Caco-2 (cell line): ENCODE results near the gene CCDC61. TPM values are rescaled to one million over a fixed set of nuclear protein-coding genes. Genes with fewer than 3 reads are reported as not detected.
A peak's percentile ranks its signal among the peaks of the same experiment; 100 is the strongest.

ENCODE experiments used
- BruUV-seq: library from RNA; stranded (reverse); fragments of 400-500 nt; replicated peaks from 2 replicates; lab custom pipeline; 2021; lab: Mats Ljungman, UMichigan
- CTCF ChIA-PET: fragments of 300-600 bp; sonication (Branson Sonifier 250); formaldehyde crosslinking; loops from one replicate; lab custom pipeline; 2022; ENCODE audit warnings: antibody characterized with exemption; lab: Charles Lee
- POLR2A ChIA-PET: fragments of 300-600 bp; sonication (Branson Sonifier 250); formaldehyde crosslinking; loops from one replicate; lab custom pipeline; 2022; ENCODE audit warnings: antibody characterized with exemption; lab: Charles Lee
- DNase-seq, 2 experiments: peaks; one replicate each; pipeline versions ENCODE4 v3.0.0 to v3.0.0-alpha.2; 2020 to 2022
- H3K27me3 ChIP-seq: replicated peaks from 2 replicates; pipeline ENCODE4 v1.6.0; 2011; ENCODE audit warnings: low read length; ENCODE audit not compliant: control insufficient read depth, insufficient read depth
- H3K36me3 ChIP-seq: 2 replicates; pipeline ENCODE4 v1.5.1; 2011; ENCODE audit warnings: low read length; ENCODE audit not compliant: control insufficient read depth, insufficient read depth
- H3K4me1 ChIP-seq: fragments of 250-450 bp; sonication (Bioruptor Pico); 2 replicates; pipeline ENCODE4 v1.5.1; 2020; ENCODE audit warnings: mild to moderate bottlenecking
- H3K4me3 ChIP-seq: 2 replicates; pipeline ENCODE4 v1.5.1; 2011; ENCODE audit warnings: low read depth, mild to moderate bottlenecking, control low read depth, low read length
- H3K9me3 ChIP-seq: fragments of 250-450 bp; sonication (Bioruptor Pico); 2 replicates; pipeline ENCODE4 v1.5.1; 2020; ENCODE audit warnings: mild to moderate bottlenecking, moderate library complexity
- H3K27ac Mint-ChIP-seq: one replicate; pipeline ENCODE4 v1.8.0; 2022; ENCODE audit warnings: mixed read lengths; ENCODE audit not compliant: unreplicated experiment
- H3K27me3 Mint-ChIP-seq: one replicate; pipeline ENCODE4 v1.8.0; 2022; ENCODE audit warnings: mixed read lengths; ENCODE audit not compliant: insufficient read depth, unreplicated experiment
- H3K36me3 Mint-ChIP-seq: one replicate; pipeline ENCODE4 v1.8.0; 2022; ENCODE audit warnings: mild to moderate bottlenecking, mixed read lengths; ENCODE audit not compliant: insufficient read depth, unreplicated experiment
- H3K4me1 Mint-ChIP-seq: one replicate; pipeline ENCODE4 v1.8.0; 2022; ENCODE audit warnings: low read depth, mixed read lengths; ENCODE audit not compliant: unreplicated experiment
- H3K4me3 Mint-ChIP-seq: one replicate; pipeline ENCODE4 v1.8.0; 2022; ENCODE audit warnings: mild to moderate bottlenecking, moderate library complexity, mixed read lengths; ENCODE audit not compliant: unreplicated experiment
- H3K9me3 Mint-ChIP-seq: one replicate; pipeline ENCODE4 v1.8.0; 2022; ENCODE audit warnings: mixed read lengths; ENCODE audit not compliant: unreplicated experiment
- CTCF ChIP-seq, 2 experiments: fragments of 200-600 bp in 1 of 2; IDR thresholded peaks; 1 replicate in 1 of 2; 2 replicates in 1 of 2; pipeline versions ENCODE4 v1.5.1 to v1.8.0; 2011 to 2022; ENCODE audit warnings: antibody characterized with exemption in 1 of 2, control low read depth in 1 of 2, inconsistent platforms in 1 of 2, low read depth in 1 of 2, low read length in 1 of 2, mild to moderate bottlenecking in 1 of 2, moderate library complexity in 1 of 2; ENCODE audit not compliant: insufficient read depth in 1 of 2, severe bottlenecking in 1 of 2, unreplicated experiment in 1 of 2
- intact Hi-C: fragments of 100-400 bp; cut with micrococcal nuclease; formaldehyde crosslinking; loops from one replicate; pipeline ENCODE4 v1.10.0; 2022; ENCODE audit not compliant: unreplicated experiment
- total RNA-seq: library from RNA; stranded (reverse); gene quantifications from 2 replicates; pipeline ENCODE4 v1.2.3, GENCODE V29; 2022

The CCDC61 gene
- total RNA-seq, 1 experiment from 2014 or later: 21.1 TPM

GRCh38 chr19:45960595-45961235 is 34.6 kb upstream of the CCDC61 start:
- intact Hi-C loops: no loop called here

DNA sequence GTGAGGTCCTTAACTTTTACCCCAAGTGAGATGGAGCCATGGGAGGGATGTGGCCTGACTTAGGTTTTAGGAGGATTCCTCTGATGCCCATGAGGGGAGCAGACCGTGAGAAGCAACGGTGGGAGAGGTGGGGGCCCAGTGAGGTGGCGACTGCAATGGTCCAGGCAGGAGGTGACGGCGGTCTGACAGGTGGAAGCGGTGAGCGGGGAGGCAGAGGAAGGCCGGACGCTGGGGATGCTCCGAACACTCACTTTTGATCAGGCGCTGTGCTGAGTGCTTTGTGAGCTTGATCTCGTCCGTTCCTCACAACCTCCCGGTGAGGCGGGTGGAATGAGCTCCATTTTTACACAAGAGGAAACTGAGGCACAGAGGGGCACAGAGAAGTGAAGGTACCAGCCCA is 33.2 kb upstream of the CCDC61 start:
- no peaks in the 10 kb centered on the region for H3K9me3 Mint-ChIP-seq
- DNase-seq: no peak
- H3K9me3 ChIP-seq: no peaks in the 10 kb centered on the region
- H3K27me3 Mint-ChIP-seq: peaks cover 27% of the 10 kb centered on the region
- H3K4me1 ChIP-seq: no peaks in the 10 kb centered on the region
- H3K36me3 Mint-ChIP-seq: no peaks in the 10 kb centered on the region
- H3K27ac Mint-ChIP-seq: no peak overlapping the region
- H3K4me1 Mint-ChIP-seq: no peaks in the 10 kb centered on the region
- CTCF ChIA-PET: no interaction called here
- intact Hi-C loops: no loop called here
- H3K27me3 ChIP-seq: no peaks in the 10 kb centered on the region
- no peaks in the 10 kb centered on the region for H3K36me3 ChIP-seq
- POLR2A ChIA-PET: no interaction called here
- H3K4me3 ChIP-seq: no peak overlapping the region
- no peak overlapping the region for H3K4me3 Mint-ChIP-seq
- TF ChIP-seq CTCF (IDR thresholded peaks at IDR 0.05; ENCODE audit: insufficient read depth in 1 of 2, low read depth in 1 of 2, low read length in 1 of 2, severe bottlenecking in 1 of 2, unreplicated experiment in 1 of 2): no peak
- BruUV-seq: no TSS peak

More at GRCh38 chr19:45960595-45961235, 34.6 kb upstream of the CCDC61 start:
- Histone ChIP-seq H3K36me3 (no peaks in the 10 kb centered on the region), H3K4me1 (no peaks in the 10 kb centered on the region), H3K27me3 (no peaks in the 10 kb centered on the region), H3K9me3 (no peaks in the 10 kb centered on the region), H3K4me3 (no peak overlapping the region)
- H3K36me3 Mint-ChIP-seq: no peaks in the 10 kb centered on the region
- CTCF ChIA-PET: interaction anchor here (0.6 to 1.3 kb wide), 9 partner anchors 8 to 178 kb away, joined by 3 to 4 read pairs (median 3); partner anchors contain the start of genes DMPK and MYPOP
- peak in 1 of 2 experiments; percentile 24 for DNase-seq
- no TSS peak for BruUV-seq
- no peak overlapping the region for H3K4me3 Mint-ChIP-seq
- H3K27ac Mint-ChIP-seq: no peak overlapping the region
- H3K27me3 Mint-ChIP-seq: peaks cover 27% of the 10 kb centered on the region
- TF ChIP-seq CTCF (IDR thresholded peaks at IDR 0.05; ENCODE audit: insufficient read depth in 1 of 2, low read depth in 1 of 2, low read length in 1 of 2, severe bottlenecking in 1 of 2, unreplicated experiment in 1 of 2): no peak
- POLR2A ChIA-PET: no interaction called here
- H3K4me1 Mint-ChIP-seq: no peaks in the 10 kb centered on the region
- no peaks in the 10 kb centered on the region for H3K9me3 Mint-ChIP-seq

- no peak for TF ChIP-seq CTCF (IDR thresholded peaks at IDR 0.05; ENCODE audit: insufficient read depth in 1 of 2, low read depth in 1 of 2, low read length in 1 of 2, severe bottlenecking in 1 of 2, unreplicated experiment in 1 of 2)
- intact Hi-C loops: no loop called here
- Mint-ChIP-seq H3K4me1 (peaks cover 6% of the 10 kb centered on the region), H3K36me3 (no peaks in the 10 kb centered on the region), H3K27me3 (peaks cover 12% of the 10 kb centered on the region), H3K27ac (no peak overlapping the region), H3K9me3 (no peaks in the 10 kb centered on the region), H3K4me3 (no peak overlapping the region)
- BruUV-seq: no TSS peak
- DNase-seq: no peak
- CTCF ChIA-PET: no interaction called here
- Histone ChIP-seq H3K36me3 (no peaks in the 10 kb centered on the region), H3K9me3 (no peaks in the 10 kb centered on the region), H3K27me3 (no peaks in the 10 kb centered on the region), H3K4me1 (no peaks in the 10 kb centered on the region; the same call in 1 of the 2 replicates), H3K4me3 (no peak overlapping the region)
- POLR2A ChIA-PET: no interaction called here
These were observed 28.0 kb upstream of the CCDC61 start for GRCh38 chr19:45967246-45967645.
